ENCODE measurements around the gene PTPA. TPM values are rescaled to one million over a fixed set of nuclear protein-coding genes. Genes with fewer than 3 reads are reported as not detected.
A peak's percentile ranks its signal among the peaks of the same experiment; 100 is the strongest.

PTPA gene
- polyA plus RNA-seq, 3 donors: 11.7 to 38.5 (median 12.4) TPM

GRCh38 chr9:129172816-129173215 lies 61.6 kb downstream of the PTPA start:
- Histone ChIP-seq H3K36me3 (replicated peaks in 1 of 2; ENCODE audit: control insufficient read depth in 1 of 2, insufficient read depth in 2 of 2, low read length in 2 of 2) (no peaks in the 10 kb centered on the region), H3K27me3 (ENCODE audit: control insufficient read depth in 2 of 2, insufficient read depth in 2 of 2, low read length in 2 of 2) (peaks cover 0 to 12% of the 10 kb centered on the region in 2 donors), H4K20me1 (ENCODE audit: insufficient read depth, low read length) (peaks cover 11% of the 10 kb centered on the region), H3K4me1 (ENCODE audit: control insufficient read depth in 1 of 2, insufficient read depth in 2 of 2, low read length in 2 of 2) (peaks cover 36 to 52% of the 10 kb centered on the region in 2 donors), H3K27ac (ENCODE audit: low read depth in 1 of 2, low read length in 2 of 2) (no peak overlapping the region), H3K79me2 (ENCODE audit: insufficient read depth, low read length) (peaks cover 11% of the 10 kb centered on the region), H3K9ac (ENCODE audit: insufficient read depth, low read length, poor library complexity, severe bottlenecking) (no peak overlapping the region), H3K4me3 (replicated peaks in 1 of 3; ENCODE audit: low read depth in 2 of 3, low read length in 3 of 3) (no peak overlapping the region), H2AFZ (ENCODE audit: insufficient read depth, low read depth, low read length, poor library complexity, severe bottlenecking) (no peak overlapping the region), H3K4me2 (replicated peaks; ENCODE audit: extremely low read depth, low read length, poor library complexity, severe bottlenecking) (no peak overlapping the region), H3K9me3 (replicated peaks in 1 of 2; ENCODE audit: control insufficient read depth in 1 of 2, insufficient read depth in 1 of 2, low read length in 2 of 2) (no peaks in the 10 kb centered on the region)
- Mint-ChIP-seq H3K36me3 (no peaks in the 10 kb centered on the region), H3K9me3 (peaks cover 0 to 3% (median 0%) of the 10 kb centered on the region in 7 donors), H3K4me3 (peak overlapping the region in 1 of 2 donors; percentile 49), H3K27ac (no peak overlapping the region), H3K27me3 (ENCODE audit: low read depth in 3 of 3) (peaks cover 7 to 17% (median 10%) of the 10 kb centered on the region in 3 donors), H3K4me1 (peaks cover 32% of the 10 kb centered on the region)
- no peak for TF ChIP-seq CTCF (IDR thresholded peaks at IDR 0.05)
- no CpG with 5 or more reads among the region's 5 CpGs for WGBS (ENCODE audit: insufficient coverage)
- intact Hi-C loops (cut with micrococcal nuclease): loop anchor here in 1 of 2 donors (10.0 kb wide), 1 partner anchor 152 kb away; no protein-coding TSS in a partner anchor
- DNase-seq: no peak

DNA sequence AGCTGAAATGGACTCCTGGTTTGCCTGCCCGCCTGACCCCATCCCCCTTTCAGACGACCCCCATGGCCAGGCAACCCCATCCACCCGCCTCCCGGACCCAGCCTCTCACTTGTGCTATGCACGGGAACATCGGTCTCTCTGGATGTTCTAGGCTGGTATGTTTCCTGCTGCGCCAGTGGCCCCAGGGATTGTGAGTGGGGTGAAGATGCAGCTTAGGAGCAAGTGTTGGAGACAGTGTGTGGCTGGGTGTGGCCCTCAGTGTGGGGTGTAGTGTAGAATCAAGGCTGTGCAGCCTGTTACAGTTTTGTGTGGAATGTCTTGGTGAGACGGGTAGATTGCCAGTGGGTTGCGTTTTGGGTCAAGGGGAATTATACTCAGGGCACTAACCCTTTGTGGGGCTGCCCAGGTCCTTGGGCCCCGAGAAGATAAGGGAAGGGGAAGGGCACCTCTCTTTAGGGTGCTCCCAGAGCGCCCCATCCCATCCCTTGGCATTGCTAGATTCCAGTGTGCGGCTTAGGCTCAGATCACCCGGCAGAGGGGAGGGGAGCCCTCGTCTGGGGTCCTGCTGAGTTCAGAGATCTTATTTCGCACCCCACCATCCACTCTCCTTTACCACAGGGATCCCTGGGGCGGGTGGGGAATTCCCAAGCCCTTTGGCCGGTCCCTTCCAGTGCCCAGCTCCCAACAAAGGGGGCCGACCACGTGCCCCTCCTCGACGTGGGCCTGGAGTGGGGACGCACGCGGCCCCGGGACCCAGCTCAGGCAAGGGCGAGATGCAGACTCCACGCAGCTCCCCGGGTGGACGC lies 62.3 kb downstream of the PTPA start:
- Histone ChIP-seq H3K27me3 (ENCODE audit: control insufficient read depth in 2 of 2, insufficient read depth in 2 of 2, low read length in 2 of 2) (peaks cover 0 to 12% of the 10 kb centered on the region in 2 donors), H3K4me1 (ENCODE audit: control insufficient read depth in 1 of 2, insufficient read depth in 2 of 2, low read length in 2 of 2) (peaks cover 33 to 49% of the 10 kb centered on the region in 2 donors), H3K4me3 (replicated peaks in 1 of 3; ENCODE audit: low read depth in 2 of 3, low read length in 3 of 3) (peak overlapping the region in 1 of 3 experiments; percentile 98), H3K27ac (ENCODE audit: low read depth in 1 of 2, low read length in 2 of 2) (no peak overlapping the region), H3K36me3 (replicated peaks in 1 of 2; ENCODE audit: control insufficient read depth in 1 of 2, insufficient read depth in 2 of 2, low read length in 2 of 2) (no peaks in the 10 kb centered on the region), H4K20me1 (ENCODE audit: insufficient read depth, low read length) (peaks cover 16% of the 10 kb centered on the region), H2AFZ (ENCODE audit: insufficient read depth, low read depth, low read length, poor library complexity, severe bottlenecking) (peak overlapping the region; percentile 86), H3K9ac (ENCODE audit: insufficient read depth, low read length, poor library complexity, severe bottlenecking) (peak overlapping the region; percentile 73), H3K4me2 (replicated peaks; ENCODE audit: extremely low read depth, low read length, poor library complexity, severe bottlenecking) (peak overlapping the region; percentile 98), H3K9me3 (replicated peaks in 1 of 2; ENCODE audit: control insufficient read depth in 1 of 2, insufficient read depth in 1 of 2, low read length in 2 of 2) (no peaks in the 10 kb centered on the region), H3K79me2 (ENCODE audit: insufficient read depth, low read length) (peaks cover 14% of the 10 kb centered on the region)
- Mint-ChIP-seq H3K4me3 (peak overlapping the region; percentile 16 to 49), H3K27ac (no peak overlapping the region), H3K36me3 (no peaks in the 10 kb centered on the region), H3K9me3 (peaks cover 0 to 1% (median 0%) of the 10 kb centered on the region in 7 donors), H3K27me3 (ENCODE audit: low read depth in 3 of 3) (peaks cover 7 to 17% (median 10%) of the 10 kb centered on the region in 3 donors), H3K4me1 (peaks cover 25% of the 10 kb centered on the region)
- 27% methylated on average over 19 of the region's 29 CpGs for WGBS (ENCODE audit: insufficient coverage)
- no peak for TF ChIP-seq CTCF (IDR thresholded peaks at IDR 0.05)
- DNase-seq: no peak
- intact Hi-C loops (cut with micrococcal nuclease): loop anchor here (2.0 to 10.0 kb wide), 2 partner anchors 31 to 151 kb away; no protein-coding TSS in a partner anchor

Data from CD14-positive monocyte (primary cell).